HG02759 (cell line): Measurements from ENCODE around the gene MYCT1.
"Not testable (repeated sequence)": the region's sequence is repeated elsewhere in the genome, so short reads cannot be mapped to it uniquely, and the experiment has no call there.

Source experiments
- ATAC-seq: cut with Tn5 transposase; IDR thresholded peaks from one replicate; pipeline ENCODE4 v1.9.1; 2021; ENCODE audit warnings: mild to moderate bottlenecking, moderate library complexity; ENCODE audit not compliant: unreplicated experiment

MYCT1 gene

DNA sequence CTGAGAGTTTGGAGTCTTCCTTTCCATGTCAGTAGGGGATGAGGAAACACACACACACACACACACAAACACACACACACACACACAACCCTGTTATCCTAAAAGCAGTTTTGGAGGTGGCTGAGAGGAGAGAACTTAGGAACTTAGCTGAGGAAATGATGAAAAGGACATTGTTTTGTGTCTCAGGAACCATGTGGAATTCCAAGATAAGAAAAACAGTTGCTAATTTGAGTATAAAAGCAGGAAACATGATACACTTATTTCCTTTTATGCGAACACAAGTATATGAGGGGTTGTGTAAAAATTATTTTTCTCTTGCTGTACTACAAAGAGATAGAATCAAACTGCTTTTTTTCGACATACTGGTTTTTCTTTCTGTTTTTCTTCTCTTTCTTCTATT, at the start of gene MYCT1:
Gene MYCT1, plus strand, starts transcription at position 264 of the 400 bp plus-strand sequence. Its CDS starts 6 bp downstream, at position 270.
- no peak for ATAC-seq

GRCh38 chr6:152648105-152648504, 49.6 kb upstream of the MYCT1 start:
- no peak for ATAC-seq

DNA sequence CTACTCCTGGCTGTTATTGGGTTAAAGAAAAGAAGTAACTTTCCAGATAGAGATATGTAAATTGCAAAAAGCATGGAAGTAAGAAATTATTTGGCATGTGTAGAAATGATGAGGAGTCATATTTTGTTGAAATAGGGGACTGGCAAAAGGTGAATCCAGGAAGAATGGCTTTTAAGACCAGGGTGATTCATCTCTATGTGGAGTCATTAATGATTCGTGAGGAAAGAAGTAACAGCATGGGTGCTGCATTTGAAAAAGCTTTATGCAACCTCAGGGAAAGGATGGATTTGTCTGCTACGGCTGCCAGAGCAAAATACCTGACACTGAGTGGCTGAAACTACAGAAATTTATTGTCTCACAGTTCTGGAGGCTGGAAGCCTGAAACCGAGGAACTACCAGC, 45.7 kb upstream of the MYCT1 start:
- no peak for ATAC-seq

DNA sequence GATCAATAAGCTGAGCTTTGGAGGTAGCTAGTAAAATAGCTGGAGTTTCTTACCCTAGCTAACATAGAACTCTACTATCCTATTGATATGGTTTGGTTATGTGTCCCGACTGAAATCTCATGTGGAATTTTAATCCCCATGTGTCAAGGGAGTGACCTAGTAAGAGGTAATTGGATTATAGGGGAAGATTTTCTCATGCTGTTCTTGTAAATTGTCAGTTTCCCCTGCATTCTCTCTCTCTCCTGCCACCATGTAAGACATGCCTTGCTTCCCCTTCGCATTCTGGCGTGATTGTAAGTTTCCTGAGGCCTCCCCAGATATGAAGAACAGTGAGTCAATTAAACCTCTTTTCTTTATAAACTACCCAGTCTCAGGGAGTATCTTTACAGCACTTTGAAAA, 35.9 kb upstream of the MYCT1 start:
- ATAC-seq = no peak

DNA sequence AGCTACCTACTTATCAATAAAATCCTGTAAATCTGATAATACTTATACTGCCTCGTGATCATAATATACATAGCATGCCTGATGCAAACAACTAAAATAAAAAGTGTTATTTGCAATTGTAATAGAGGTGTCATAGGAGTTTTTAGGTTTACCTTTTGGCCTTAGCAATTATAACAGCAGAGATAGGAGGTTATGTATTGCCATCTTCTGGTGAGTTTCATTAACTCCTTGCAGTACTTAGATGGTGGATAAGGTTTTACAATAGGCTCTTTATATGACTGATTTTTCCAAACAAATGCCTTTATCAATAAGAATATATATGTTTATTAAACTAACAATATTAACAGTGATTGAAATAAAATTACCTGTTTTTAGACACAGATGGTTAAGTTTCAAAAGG, 27.8 kb upstream of the MYCT1 start:
- ATAC-seq = no peak

GRCh38 chr6:152671171-152671570, 26.5 kb upstream of the MYCT1 start:
- ATAC-seq = no peak

GRCh38 chr6:152673236-152673635, 24.5 kb upstream of the MYCT1 start:
- no peak for ATAC-seq

GRCh38 chr6:152680151-152680550, 17.5 kb upstream of the MYCT1 start:
- ATAC-seq = no peak

DNA sequence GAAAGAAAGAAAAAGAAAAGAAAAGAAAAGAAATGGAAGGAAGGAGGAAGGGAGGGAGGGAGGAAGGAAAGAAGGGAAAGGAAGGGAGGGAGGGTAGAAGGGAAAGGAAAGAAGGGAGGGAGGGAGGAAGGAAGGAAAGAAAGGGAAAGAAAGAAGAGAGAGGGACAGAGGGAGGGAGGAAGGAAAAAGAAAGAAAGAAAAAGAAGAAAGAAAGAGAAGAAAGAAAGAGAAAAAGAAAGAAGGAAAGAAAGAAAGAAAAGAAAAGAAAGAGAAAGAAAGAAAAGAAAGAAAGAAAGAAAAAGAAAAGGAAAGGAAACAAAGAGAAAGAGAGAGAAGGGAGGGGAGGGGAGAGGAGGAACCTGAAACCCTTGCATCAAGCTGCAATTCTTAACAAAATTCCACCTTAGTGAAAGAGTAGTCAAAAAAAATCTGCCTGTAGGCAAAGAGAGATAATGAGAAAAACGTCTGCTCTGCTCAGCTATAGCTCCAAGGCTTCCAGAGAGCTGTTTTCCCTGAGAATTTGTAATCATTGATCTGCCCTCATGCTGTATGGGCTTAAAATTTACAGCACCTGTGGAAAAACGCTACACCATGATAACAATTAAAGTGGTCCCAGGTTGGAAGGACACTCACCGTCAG, 16.7 kb upstream of the MYCT1 start:
- no peak for ATAC-seq

- ATAC-seq = no peak
These were observed 15.6 kb upstream of the MYCT1 start for GRCh38 chr6:152682141-152682540.

DNA sequence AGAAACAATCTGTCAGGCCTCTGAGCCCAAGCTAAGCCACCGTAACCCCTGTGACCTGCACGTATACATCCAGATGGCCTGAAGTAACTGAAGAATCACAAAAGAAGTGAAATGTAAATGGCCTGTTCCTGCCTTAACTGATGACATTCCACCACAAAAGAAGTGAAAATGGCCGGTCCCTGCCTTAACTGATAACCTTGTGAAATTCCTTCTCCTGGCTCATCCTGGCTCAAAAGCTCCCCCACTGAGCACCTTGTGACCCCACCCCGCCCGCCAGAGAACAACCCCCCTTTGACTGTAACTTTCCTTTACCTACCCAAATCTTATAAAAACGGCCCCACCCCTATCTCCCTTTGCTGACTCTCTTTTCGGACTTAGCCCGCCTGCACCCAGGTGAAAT, 14.8 kb upstream of the MYCT1 start:
- not testable (repeated sequence) for ATAC-seq

- ATAC-seq = no peak
These were observed 11.9 kb upstream of the MYCT1 start for GRCh38 chr6:152685819-152686218.

DNA sequence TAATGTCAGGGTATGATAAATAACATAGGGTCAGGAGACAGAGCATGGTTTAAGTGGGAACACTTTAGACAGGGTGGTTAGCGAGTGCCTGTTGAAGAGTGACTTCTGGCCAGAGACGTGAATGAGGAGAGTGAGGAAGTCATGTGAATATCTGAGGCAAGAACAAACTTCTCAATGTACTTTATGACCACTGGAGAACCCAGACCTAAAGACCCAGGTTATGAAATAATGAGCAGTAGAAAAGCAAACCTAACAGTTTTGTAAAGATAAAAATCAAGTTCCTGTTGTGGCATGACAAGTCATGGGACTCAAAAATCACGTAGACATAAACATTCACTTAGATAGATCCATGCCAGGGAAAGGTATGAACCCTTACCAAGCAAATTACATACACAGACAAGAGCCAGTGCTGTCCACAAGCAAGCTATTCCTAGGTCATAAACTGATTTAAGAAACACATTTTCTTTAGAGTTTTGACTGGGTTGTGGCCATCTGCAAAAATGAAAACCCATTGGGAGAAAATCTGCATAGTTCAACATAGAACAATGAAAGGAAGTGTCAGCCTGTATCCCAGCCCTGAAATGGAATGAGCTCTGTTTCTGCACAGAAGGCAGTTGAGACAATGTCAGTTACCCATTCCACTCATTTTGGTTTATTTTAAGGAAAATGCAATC, 2.2 kb upstream of the MYCT1 start:
- no peak for ATAC-seq

DNA sequence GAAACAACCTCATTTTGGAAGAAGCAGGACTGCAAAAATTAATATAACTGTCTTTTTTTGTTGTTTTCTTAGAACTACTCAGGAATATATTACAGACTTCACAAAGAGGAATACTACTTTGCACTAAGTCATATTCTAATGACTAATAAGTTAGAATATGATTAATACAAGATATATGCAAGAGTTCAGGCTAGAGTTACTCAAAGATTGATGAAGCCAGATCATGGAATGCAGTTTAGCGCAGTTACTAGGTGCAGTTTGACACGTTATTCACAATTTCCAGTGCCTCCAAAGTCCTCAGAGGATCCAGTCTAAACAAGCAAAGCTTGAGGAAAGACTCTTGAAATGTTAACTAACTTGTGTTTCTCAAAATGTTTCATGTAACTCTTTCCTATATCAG, 1.2 kb upstream of the MYCT1 start:
- ATAC-seq = no peak

- ATAC-seq = no peak
These were observed 995 bp downstream of the MYCT1 start for GRCh38 chr6:152698692-152699091.

DNA sequence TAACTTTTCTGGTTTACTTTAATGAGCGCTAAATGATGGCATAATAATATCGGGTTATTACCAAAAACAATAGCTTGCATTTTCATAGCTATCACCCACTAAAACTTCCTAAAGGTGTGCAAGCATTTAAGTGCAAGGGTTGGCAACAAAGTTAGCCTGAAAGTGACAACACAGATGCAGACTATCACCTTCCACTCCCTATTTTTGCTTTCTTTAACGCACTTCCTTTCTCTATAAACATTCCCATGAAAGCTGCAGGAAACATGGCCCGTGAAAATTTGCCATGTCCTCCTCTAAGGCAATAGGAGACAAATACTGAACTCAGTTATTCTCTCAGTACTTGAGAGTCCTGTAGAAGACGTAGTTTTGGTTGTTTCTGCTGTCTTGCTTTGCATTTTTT, 2.7 kb downstream of the MYCT1 start:
- no peak for ATAC-seq

DNA sequence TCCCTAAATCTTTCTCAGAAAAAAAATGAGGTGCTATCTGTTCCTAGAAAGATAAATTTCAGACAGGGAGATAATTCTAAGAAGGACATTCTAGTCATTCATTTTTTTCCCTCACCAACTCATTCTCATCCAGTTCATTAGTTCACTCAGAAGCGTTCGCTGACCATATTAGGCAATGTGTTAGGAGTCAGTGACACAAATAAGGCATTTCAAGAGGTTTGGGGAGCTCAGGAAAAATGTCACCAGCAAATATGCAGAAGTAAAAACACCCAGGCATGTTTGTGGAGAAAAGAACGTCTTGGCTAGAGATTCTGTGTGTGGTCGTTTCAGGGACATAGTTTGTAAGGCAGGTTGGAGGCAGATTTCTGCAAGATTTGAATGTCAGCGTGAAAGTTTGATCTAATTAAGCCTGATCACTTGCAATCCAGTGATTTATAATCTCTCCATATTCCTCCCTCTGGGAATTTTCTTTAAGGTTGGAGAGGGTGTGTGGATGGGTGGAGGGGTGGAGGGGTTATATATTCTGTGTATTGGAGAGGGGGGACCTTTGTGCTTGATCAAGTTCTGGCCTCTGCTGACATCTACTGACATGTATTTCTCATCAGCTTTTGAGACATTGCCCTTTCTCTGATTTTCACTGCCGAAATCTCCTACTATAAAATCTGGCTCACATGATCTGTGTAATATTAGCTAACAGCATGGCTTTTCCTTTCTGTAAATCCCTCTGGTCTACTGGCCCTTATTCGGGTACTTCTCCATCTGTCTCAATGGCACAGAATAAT, 3.6 kb downstream of the MYCT1 start:
- ATAC-seq = no peak

- no peak for ATAC-seq
These were observed 4.2 kb downstream of the MYCT1 start for GRCh38 chr6:152701863-152702401.

- not testable (repeated sequence) for ATAC-seq
These were observed 6.1 kb downstream of the MYCT1 start for GRCh38 chr6:152703750-152704149.

- no peak for ATAC-seq
These were observed 7.6 kb downstream of the MYCT1 start for GRCh38 chr6:152705327-152705726.

DNA sequence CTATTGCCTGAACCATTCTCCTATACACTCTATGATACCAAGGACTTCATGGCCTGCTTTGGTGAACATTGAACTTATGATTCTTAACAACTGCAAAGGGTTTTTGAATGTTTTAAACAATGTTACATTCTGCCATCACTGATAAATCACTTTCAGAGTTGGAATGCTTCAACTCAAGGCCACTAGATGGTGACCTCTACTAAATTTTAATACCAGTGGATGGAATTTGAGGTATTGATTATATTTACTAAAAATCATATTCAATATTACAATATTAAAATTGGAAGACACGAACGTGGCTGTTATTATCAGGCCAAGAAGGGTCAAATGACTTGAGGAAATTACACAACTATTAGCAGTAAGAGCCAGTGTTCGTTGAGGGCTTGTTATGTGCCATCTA, 18.6 kb downstream of the MYCT1 start:
- no peak for ATAC-seq

- ATAC-seq = no peak
These were observed 23.3 kb downstream of the MYCT1 start for GRCh38 chr6:152720974-152721373.
